GM19238 (cell line): ENCODE data around the gene NUBPL.
"Not testable (repeated sequence)": the region's sequence is repeated elsewhere in the genome, so short reads cannot be mapped to it uniquely, and the experiment has no call there.

Source experiments
- DNase-seq: peaks from one replicate; pipeline ENCODE4 v3.0.0; 2011; ENCODE audit warnings: low spot score; ENCODE audit not compliant: insufficient read length

The NUBPL gene

DNA sequence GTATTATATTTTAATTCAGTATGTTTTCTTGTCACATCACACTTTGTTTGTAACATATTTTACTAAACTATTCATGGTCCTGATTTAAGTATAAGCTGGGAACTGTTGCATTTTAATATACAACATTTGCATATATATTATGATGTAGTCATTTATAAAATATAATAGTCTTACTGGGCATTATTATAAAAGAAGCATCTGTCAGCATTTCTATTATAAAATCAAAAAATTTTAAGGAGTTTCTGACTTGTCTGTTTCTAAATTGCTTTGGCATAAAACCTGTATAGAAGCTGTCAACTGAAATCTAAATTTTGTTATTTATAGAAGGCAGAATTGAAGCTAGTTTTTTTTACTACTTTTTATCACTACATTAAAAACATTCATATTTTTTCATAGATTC, 166.6 kb downstream of the NUBPL start:
- no peak for DNase-seq

DNA sequence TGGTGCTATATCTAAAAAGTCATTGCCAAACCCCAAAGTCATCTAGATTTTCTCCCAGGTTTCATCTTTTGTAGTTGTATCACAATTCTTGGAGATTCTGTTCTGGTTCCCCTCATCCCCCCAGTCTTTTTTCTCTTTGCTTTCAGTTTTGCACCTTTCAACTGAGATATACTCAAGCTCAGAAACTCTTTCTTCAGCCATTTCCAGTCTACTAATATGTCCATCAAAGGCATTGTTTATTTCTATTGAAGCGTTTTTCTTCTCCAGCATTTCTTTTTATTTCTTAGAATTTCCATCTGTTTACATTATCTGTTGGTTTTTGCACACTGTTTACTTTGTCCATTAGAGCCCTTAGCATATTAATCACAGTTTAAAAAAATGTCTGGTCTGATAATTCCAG, 179.5 kb downstream of the NUBPL start:
- no peak for DNase-seq

- DNase-seq = no peak
Measured at GRCh38 chr14:31745741-31746140, 184.5 kb downstream of the NUBPL start.

DNA sequence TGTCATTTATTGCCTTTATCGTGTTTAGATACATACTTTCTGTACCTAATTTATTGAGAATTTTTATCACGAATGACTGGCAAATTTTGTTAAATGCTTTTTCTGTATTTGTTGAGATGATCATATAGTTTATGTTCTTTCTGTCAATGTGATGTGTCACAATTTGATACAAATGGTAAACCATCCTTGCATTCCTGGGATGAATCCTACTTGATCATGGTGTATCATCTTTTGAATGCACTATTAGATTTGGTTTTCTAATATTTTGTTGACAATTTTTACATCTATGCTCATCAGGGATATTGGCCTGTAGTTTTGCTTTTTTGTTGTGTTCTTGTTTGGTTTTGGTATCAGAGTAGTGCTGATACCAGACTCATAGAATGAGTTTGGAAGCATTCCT, 185.1 kb downstream of the NUBPL start:
- no peak for DNase-seq

DNA sequence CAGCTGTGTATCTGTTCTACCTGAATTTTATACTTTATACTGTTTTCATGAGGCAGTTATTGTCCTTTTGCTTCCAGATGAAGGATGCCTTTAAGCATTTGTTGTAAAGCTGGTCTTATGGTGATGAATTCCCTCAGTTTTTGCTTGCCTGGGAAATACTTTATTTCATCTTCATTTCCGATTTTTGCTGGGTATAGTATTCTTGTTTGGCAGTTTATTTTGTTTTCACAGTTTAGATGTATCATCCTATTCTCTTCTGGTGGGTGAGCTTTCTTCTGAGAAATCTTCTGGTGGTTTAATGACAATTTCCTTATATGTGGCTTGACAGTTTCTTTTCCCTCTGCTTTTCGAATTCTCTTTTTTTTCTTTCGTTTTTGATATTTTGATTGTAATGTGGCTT, 188.1 kb downstream of the NUBPL start:
- no peak for DNase-seq

DNA sequence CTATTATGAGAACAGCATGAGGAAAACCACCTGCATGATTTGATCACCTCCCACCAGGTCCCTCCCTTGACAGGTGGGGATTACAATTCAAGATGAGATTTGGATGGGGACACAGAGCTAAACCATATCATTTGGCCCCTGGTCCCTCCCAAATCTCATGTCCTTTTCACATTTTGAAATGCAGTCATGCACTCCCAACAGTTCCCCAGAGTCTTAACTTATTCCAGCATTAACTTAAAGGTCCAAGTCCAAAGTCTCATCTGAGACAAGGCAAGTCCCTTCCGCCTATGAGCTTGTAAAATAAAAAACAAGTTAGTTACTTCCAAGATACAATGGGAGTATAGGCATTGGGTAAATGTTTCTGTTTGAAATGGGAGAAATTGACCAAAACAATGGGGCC, 189.8 kb downstream of the NUBPL start:
- DNase-seq = not testable (repeated sequence)

DNA sequence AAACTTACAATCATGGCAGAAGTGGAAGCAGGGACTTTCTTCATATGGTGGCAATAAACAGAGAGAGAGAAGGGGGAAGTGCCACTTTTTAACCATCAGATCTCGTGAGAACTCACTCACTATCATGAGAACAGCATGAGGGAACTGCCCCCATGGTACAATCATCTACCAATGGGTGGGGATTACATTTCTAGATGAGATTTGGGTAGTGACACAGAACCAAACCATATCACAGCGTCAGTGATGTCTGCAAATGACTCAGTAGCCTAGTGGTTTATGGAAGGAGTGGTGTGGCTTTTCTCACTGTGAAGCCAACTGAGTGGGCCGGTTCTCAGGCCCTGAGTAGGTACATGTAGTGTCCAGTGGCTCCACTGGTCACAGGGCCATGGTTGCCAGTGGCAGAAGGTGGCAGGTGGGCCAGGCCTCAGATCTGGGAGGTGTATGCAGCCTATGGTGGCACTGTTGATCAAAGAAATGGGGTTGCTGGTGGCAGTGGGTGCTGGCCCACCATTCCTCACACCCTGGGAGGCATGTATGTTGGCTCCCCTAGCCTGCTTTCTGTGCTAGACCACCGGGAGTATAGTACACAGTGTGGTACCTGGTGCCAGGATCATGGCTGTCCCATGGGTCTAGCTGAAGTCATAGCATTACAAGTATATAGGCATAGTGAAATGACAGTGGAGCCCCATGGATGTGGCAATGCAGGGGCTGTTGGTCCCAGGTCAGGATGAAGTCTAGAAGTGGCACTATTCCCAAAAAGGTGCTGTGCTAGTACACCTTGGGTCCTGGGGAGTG, 191.9 kb downstream of the NUBPL start:
- no peak for DNase-seq

GRCh38 chr14:31758941-31759340, 197.7 kb downstream of the NUBPL start:
- DNase-seq = no peak

GRCh38 chr14:31760277-31760676, 199.1 kb downstream of the NUBPL start:
- no peak for DNase-seq

- DNase-seq = no peak
Measured at GRCh38 chr14:31761325-31761724, 200.1 kb downstream of the NUBPL start.

GRCh38 chr14:31763041-31763440, 201.8 kb downstream of the NUBPL start:
- no peak for DNase-seq

DNA sequence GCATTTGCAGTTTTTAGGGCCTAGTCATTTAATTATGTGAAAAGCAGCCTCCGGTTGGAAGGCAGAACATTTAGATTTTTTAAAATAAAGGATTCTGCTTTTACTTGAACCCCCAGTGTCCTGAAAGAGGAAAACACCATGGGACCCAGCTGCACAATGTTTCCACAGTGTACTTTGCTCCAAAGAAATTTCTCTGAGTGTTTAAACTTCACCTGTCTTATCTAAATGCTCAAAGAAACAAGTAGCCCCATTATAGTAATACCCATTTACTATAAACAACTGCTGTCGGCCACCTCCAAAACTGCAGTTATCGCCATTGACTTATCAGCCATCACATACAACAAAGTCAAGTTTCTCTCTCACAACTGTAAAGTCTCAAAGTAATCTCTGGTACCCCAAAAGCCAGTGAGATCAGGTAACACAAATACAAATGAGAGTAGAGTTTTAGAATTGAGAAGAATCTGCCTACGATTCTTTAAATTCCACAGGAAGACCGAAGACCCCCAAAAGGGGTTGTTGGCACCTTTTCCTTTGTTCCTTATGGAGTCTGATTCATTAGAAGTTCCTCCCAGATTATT, 205.2 kb downstream of the NUBPL start:
- DNase-seq = no peak

GRCh38 chr14:31768355-31768754, 207.2 kb downstream of the NUBPL start:
- no peak for DNase-seq

GRCh38 chr14:31770271-31770670, 209.1 kb downstream of the NUBPL start:
- DNase-seq = no peak

- DNase-seq = no peak
Measured at GRCh38 chr14:31774567-31774966, 213.4 kb downstream of the NUBPL start.

DNA sequence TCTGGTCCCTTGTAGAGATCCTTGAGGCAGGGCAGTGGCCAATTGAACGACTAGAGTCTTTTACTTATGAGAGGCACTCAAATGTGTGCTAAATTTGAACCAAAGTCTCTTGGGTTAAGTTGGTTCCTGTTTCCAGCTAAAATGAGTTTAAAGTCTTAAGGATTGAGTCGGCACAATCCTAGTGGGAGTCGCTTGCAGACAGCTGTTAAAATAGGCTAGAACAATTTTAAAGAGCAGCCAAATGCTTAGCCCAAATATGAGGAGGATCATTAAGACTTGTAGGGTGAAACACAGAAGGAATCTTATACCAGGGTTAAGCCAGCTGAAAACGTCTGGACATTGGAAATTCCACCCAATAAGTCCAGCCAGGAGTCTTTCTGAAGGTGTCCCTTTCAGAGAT, 216.1 kb downstream of the NUBPL start:
- no peak for DNase-seq

DNA sequence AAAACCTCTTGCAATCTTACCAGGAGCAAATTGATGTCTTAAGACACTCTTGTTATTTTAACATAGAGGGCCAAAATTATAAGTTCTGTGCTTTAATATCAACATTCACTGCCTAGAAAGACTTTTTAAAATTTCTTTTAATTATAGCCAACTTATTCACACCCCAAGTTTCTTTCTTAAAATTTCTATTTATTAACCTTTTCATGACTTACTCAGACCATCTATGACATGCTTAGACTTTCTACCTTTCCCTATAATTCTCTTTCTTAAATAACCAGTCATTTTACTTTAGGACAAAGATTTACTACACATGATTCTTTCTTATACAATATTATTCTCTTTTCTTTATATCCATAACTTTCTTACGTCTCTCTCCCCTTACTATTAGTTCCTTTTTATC, 220.4 kb downstream of the NUBPL start:
- DNase-seq = no peak

DNA sequence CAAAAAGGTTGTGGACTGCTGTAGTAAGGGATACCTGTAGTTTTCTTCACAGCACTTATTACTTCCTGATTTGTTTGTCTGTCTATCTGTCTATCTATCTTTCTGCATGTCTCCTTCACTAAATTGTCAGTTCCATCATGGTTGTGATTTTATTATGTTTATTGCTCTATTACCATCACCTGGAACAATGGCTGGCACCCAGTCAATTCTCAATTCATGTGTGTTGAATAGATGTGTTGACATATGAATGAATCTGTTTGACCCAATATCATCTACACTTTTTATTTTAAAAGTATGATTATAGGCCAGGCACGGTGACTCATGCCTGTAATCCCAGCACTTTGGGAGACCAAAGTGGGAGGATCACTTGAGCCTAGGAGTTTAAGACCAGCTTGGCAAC, 224.4 kb downstream of the NUBPL start:
- no peak for DNase-seq

DNA sequence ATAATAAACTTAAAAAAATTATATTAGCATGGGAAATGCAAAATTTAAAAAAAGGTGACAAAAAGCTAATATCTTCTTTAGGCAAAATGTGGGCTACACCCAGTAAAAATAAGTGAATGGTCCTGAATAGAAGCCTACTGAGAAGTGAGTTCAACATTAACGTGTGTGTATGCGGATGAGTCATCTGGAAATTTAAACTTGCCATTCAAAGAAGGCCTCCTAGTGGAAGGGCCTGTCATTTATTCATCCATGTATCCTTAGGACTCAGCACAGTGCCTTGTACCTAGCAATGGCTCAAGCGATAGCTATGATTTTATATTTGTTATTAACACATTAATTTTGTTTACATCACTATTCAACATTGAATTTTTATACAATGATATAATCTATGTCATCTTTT, 226.2 kb downstream of the NUBPL start:
- no peak for DNase-seq

GRCh38 chr14:31788340-31788739, 227.1 kb downstream of the NUBPL start:
- DNase-seq = no peak

- no peak for DNase-seq
Measured at GRCh38 chr14:31792726-31793125, 231.5 kb downstream of the NUBPL start.

GRCh38 chr14:31797946-31798345, 236.7 kb downstream of the NUBPL start:
- not testable (repeated sequence) for DNase-seq

DNA sequence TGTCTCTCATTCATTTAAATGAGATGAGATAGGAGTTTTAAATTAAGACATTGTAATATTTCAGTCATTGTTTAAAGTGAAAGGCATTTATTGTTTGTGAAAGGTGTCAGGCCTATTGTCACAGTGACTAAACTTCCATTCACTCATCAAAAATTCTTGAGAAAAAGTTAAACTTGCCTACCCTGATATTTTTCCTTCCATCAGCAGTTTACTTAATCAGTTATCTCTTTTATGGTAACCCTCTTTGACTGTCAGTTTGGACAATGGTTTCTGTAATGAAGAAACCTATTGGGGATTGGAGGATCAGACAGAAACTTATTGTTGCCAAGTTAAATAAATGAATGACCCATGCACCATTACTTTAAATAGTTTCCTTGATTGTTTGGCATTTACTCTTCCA, 241.6 kb downstream of the NUBPL start:
- DNase-seq = no peak
